COLO668 (cell line): ENCODE data around the gene LEFTY1.
A peak's percentile ranks its signal among the peaks of the same experiment; 100 is the strongest.

Experiments
- DNase-seq: peaks from one replicate; lab custom pipeline; 2025; ENCODE audit not compliant: unreplicated experiment; lab: John Stamatoyannopoulos, UW

The LEFTY1 gene

DNA sequence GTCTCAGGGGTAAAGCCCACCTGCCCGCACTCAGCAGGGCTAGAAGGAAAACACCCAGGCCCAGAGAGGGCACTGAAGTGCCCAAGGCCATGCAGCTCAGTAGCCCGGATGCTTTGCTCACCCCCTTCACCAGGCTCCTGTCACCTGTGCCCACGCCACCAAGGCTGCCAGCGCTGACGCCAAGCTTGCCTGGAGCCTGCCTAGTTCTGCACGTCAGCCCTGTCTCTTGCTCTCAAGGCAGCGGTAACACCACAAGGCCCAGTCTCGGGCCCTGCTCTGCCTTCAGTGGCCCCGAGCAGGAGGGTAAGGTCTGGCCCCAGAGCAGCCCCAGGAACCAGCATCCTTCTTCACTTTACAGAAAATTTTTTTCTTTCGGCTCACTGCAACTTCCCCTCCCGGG lies 14.5 kb downstream of the LEFTY1 start:
- no peak for DNase-seq

DNA sequence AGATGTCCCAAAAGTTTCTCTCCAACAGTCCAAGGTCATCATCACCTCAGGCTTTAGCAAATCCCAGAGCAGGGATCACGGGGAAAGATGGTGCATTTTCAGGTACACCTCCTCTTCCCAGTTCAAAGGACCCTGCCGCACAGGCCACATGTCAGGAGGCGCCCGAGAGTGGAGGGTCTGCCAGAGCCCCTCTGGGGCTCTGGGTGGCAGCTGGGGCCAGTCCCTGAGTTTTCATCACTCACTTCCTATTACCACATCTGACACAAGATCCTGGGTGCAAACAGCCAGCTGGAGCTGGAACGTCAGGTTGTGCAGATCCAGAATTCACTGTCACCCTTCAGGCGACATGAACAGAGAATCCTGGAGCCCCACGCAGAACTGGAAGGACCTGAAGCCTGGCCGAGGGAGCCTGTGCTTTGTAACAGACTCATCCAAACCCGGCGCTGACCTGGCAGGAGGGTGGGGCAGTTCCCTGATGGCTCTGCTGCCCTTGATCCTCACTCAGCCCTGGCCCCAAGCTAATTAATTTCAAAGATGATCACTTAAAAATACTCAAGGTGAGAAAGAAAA lies 15.6 kb downstream of the LEFTY1 start:
- no peak for DNase-seq

DNA sequence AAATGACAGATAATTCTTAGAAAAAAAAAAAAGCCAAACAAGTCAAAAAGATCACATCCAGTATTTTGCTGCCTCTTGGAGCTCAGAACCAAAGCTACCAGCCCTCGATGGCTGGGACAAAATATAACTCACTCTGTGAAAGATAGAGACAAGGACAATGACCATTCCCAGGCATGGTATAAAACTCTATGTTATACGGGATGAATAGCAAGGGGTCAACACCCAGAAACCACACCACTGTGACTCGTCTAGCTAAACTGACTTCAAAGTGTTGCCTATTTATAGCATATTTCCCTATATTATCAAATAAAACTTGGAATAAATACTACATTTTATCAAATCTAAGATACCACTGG lies 16.9 kb downstream of the LEFTY1 start:
- DNase-seq = no peak

DNA sequence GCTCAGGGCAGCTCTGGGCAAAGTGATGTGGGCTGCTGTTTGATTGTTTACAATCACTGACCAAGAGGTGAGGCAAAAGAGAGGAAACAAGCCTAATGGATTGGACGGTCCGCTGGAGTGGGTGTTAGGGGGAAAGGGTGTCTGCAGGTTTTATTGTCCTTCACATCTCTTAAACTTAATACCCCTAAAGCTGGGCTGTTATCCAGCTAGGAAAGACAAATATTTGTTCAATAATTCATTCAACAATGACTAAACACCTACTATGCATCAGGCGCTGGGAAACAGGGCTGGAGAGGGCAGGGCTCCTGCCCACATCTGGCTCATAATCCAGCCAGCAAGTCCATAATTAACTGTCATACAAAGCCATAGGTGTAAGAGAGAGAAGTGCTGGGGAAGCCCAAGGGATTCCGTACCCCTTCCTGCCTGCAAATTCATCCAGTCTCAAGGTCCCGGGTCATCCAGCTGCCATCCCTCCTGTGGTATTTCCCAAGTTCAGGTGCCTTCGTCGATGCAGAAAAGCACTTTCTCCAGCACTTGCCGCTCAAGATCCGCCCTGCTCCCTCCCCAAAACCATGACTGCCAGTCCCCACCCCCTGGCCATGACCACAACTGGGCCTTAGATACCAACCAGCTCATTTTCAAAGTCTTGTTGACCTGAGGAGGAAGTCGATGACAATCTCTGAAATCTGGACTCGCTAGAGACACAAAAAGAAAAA lies 17.4 kb downstream of the LEFTY1 start:
- peak; percentile 85 for DNase-seq

DNA sequence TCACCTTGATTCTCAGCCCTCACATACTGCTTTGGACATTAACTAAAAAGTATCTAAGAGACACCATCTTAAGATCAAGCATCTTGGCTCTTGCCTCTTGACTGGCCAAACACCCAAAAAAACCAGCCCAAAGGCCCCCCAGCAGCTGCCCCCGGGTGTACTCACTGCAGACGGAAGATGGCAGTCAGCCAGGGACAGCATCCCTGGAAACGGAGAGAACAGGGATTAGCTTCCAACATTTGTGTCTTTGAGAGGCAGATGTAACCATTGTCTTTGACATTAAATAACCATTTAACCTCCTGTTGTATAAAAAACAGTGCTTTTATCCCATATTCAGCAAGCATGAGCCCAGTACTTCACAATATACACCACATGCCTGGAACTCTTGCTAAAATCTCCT lies 18.0 kb downstream of the LEFTY1 start:
- peak; percentile 66 for DNase-seq

DNA sequence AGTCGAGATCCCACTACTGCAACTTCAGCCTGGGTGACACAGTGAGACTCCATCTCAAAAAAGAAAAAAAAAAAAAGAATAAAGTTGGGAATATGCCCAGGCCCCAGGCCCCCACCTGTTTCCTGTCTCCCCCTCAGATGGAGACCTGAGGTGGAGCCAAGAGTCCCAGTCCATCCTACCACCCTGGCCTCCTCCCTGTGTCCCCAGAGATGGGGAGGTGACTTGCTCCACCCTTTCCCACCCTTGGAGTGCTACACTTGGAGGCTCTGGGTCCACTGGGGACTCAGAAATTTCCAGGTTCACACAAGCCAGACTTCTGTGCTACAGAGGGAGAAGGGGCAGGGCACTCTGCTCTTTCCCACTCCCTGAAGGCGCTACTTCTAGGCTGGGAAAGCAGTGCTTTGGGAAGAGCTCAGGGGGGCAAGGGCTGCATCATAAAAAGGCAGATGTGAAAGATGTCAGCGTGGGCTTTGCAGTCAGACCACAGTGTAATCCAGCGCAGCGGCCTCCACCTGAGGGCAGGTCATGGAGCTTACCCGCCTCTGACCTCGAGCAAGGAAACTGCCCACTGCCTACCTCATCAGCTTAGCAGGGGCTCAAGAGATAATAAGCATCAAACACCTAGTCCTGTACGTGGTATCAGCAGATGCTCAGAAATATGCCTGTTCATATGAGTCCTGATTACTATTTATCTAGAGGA lies 20.2 kb downstream of the LEFTY1 start:
- no peak for DNase-seq

DNA sequence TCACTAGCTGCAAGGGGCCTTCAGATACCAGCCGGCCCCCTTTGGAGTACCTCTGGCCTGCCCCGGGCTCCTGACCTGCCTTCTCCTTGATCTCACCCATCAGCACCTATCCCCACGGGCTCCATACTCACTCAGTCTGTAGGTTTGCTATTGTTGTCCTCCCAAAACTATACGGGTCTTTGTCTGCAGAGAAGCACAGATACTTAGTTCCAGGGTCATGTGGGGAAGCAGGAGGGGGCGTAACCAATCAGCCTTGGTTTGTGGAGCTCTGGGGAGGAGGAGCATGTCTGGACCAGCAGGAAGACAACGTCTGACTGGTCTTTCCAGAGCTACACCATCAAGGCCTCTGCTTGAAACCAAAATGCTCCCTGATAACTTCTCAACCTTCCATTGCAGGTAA lies 22.0 kb downstream of the LEFTY1 start:
- DNase-seq = no peak

DNA sequence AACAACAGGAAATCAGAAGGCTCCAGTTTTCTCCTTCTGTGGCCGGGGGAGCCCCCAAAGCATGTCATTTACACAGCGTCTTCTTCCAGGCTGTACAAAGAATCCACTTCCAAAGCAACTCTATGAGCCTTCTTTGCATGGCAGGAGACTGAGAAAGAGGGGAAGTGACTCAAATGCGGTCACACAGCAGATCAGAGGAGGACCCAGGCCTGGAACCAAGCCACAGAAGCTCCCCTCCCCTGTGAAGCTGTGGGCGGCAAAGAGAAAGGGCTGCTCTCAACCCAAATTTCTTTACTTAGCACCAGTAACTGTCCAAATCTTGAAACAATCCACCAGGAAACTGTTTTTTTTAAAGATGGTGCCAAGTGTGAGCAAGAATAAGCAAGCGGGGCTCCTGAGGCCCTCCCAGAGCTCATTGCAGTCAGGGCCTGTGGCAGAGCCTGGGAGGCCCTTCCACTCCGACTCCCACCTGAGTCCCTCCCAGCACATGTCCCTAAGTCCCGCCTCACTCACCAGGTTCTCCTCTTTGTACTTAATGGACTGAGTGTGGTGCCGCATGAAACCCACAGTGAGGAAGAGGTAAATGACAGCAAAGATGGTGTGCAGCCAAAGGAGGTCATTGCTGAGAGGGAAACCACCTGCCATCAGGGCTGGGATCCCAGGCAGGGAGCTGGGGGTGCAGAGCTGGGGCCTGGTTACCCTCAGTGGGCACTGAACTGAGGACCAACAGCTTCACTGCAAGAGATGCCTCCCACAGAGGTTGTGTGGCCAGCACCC lies 22.7 kb downstream of the LEFTY1 start:
- no peak for DNase-seq

DNA sequence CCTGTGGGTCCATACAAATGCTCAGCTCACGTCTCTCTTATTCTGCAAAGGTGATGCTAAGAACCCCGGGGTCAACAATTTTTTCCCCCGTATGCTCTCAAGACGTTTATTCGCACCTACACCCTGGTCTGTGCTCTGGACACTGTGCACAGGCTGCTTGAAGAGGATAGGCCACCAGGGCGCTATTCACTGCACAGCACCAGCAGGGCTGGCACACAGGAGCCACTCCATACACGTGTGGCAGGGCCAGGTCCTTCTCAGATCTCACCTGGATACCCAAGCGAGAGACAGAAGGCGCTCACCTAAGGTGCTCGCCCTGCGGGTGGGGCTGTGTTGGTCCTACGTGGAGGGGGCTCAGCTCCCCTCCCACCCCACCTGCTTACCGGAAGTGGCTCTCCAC lies 23.4 kb downstream of the LEFTY1 start:
- DNase-seq = no peak

DNA sequence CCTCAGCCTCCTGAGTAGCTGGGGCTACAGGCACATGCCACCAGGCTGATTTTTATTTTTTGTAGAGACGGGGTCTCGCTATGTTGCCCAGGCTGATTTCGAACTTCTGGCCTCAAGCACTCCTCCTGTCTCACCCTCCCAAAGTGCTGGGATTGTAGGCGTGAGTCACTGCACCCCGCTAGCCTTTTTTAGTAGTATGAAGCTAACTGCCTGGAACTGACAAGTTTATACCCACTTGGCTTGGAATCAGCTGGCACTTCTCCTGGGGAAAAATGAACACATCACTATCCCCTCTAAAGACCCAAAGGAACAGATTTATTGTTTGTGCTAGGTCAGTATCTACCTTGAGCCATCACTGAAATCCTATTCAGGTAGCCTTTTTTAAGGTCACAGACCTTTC lies 25.8 kb downstream of the LEFTY1 start:
- DNase-seq = no peak

DNA sequence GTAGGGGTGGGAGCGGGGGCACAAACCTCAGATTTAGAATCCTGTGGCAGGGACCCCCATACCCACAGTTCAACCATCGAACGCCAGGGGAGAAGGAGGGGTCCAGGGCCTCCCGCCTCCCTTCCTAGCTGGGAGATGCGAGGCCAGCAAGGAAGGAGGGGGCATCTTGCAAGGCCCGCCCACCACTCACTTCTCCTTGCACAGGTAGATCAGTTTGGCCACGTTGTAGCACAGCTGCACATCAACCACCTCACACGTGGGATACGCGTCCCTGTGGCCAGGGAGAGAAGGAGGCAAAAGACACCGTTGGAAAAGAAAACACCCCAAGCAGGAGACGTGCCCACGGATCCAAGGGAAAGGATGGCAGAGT lies 26.4 kb downstream of the LEFTY1 start:
- DNase-seq = no peak

DNA sequence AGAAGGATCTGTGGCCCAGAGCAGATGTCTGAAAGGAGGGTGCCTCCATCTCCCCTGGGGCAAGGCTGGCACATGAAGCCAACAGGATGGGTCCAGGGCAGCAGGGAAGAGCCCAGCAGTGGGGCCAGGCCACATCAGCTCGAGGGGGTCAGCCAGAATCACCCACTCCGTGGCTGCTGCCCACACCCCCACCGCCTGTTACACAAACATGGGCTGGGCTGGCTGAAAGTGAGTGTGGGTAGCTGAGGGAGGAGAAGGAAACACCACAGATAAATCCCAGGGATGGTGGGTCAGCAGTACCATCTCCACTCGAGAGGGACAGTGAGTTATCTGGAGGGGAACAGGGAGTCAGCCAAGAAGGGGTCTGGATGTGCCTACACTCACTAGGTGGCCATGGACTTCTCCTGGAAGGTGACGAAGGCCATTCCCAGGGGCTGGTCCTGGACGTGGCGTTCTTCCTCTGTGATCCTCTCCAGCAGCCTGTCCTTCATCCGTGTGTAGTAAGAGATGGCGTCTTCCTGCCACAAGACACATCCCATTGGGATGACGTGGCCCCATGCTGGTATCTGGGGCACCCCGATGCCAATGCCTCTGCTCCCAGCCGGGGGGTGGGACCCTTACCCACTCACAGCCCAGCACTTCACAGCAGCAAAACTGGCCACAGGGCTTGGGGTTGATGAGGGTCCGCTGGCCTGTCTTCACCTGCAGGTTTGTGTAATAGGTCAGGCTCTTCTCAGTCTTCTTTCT lies 26.9 kb downstream of the LEFTY1 start:
- DNase-seq = no peak

DNA sequence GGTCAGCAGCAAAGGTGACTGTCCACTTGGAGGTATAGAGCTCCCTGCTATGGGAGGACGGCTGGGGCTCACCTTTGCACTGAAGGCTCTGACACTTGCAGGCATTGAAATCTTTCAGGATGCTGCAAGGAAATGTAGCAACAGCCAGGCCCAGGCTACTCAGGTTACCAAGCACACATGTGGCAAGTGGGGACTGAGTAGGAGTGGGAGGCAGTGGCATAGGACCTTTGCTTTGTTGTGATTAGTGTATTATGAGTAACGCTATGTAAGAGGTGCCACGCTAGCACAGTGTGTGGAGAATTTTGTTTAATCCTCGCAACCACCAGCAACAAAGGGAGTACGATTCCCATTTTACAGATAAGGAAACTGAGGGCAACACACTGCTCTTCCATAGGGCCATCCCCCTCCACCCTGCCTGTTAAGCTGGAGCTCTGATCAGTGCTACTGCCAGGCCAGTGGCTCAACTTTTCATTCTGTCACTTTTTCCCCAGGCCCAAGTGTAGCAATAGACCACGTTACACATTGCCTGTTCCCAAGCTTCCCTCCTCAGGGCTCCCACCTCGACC lies 28.0 kb downstream of the LEFTY1 start:
- DNase-seq = no peak

DNA sequence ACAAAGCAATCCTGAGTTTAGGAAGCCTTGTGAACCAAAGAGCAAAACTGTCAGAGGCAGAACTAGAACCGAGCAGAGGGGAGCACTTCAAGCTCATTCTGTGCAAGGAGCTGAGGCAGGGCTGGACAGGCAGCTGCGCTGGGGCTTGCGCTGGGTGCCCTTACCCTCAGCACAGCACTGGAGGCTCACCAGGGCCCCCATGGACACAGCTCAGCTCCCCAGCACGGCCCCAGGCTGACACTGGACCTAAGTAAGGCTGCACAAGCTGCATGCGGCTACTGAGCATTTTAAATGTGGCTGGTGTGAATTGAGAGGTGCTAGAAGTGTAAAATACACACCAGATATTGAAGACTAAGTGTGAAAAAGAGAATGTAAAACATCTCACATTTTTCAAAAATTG lies 28.8 kb downstream of the LEFTY1 start:
- DNase-seq = no peak

DNA sequence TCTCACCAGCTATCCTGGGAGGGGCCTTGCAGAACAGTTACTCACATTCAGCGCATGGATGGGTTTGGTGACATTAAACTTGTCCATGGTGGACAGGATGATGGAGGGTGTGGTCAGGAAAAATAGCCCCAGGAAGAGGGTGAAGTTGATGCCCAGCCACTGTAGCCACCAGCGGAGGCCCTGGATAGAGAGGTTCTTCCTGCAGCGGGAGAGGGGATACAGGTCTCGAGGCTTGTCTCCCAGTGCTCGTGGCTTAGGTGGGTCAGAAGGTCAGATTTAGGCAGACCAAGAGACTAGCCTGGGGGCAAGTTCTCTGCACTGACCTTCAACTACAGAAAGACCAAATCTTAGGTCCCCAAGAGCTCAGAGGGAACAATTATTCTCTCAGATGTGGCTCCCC lies 29.8 kb downstream of the LEFTY1 start:
- DNase-seq = no peak

DNA sequence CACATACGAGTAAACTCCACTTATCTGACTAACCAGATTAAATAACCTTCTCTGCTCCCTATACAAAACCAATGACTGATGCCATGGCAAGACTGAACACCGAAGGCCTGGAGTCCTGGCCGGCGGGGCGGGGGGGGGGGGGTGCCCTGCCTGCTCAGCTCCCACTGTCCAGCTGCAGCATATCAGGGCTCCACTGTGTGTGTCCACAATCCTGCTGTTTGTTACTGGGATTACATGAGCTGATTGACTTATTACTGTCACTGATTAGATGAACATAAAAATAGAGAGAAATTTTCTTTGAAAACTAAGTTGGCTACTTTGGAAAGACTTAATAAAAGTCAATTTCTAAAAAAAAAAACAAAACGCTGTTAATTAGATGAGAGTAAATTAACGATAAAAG lies 31.7 kb downstream of the LEFTY1 start:
- no peak for DNase-seq

DNA sequence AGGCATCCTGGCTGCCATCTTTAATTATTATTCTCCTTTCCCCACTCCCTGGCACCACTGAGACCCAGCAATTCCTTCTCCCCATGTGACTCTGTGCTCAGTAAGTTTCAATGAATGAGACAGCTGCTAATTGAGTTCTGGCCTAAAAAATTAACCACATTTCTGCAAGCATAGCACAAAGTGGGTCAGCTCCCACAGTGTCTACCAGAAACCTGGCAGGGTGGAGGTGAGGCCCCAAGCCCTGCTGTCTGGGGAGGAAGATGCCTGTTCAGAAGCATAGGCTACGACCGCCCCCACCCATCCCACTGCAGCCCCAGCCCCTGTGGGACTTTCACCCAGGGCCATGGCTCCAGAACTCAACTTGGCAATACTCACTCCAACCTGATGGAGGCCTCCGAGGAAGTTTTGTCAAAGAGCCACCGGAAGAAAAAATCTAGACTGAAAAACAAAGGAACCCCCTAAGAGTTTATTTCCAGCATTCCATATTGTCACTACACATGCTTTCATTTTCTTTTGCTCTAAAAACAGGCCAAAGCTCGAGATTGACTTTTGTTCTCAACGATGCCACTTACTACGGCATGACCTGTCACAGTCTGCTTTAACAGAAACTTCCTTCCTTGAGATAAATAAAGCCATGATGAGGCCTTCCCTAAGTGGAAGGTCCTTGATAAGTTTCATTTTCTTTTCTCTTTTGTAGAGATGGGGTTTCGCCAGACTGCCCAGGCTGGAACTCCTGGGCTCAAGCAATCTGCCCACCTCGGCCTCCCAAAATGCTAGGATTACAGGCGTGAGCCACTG lies 33.2 kb downstream of the LEFTY1 start:
- DNase-seq = no peak

DNA sequence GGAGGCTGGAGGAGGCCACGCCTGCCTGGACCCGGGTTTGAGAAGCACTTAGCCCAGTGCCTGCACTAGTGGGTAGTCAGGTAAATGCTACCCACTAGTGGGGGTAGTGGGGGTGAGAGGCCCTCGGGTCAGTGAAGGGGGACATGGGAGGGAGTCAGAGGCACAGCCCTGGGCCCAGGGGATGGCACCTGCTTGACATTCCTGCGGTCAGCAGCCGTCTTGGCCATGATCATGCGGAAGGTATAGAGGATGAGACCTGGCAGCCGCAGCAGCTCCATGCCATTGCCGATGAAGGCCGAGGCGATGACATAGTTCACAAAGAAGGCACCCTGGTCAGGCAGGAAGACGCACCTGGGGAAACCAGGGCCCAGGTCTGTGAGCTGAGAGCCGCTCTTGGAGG lies 35.5 kb downstream of the LEFTY1 start:
- DNase-seq = no peak

DNA sequence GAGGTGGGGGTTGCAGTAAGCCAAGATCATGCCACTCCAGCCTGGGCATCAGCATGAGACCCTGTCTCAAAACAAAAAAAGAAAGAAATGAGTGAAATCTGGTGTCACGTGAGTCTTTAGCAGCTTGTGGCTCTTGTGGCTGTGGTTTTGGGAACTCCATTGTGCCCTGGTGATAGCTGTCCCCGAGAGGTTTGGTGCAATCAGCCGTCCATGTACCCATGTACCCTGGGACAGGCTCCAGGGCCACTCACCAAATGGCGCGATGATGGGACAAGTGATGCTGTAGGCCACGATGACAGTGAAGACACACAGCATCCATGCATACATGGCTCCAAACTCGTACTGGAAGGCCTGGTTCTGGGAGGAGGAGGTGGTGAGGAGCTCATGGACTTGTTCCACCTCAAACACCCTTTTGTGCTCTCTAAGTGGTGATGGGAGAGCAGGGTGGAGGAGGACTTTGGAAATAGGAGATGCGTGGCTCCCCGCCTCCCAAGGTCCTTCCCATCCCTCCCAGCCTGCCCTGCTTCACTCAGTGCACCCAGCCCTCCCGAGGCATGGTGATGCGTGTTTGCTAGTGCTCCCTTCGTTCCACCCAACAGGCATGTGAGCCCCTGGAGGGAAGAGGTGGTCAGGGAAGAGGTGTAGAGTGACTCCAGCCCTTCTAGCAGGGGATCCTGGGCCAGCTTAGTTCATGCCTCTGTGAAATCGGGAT lies 36.4 kb downstream of the LEFTY1 start:
- DNase-seq = no peak

DNA sequence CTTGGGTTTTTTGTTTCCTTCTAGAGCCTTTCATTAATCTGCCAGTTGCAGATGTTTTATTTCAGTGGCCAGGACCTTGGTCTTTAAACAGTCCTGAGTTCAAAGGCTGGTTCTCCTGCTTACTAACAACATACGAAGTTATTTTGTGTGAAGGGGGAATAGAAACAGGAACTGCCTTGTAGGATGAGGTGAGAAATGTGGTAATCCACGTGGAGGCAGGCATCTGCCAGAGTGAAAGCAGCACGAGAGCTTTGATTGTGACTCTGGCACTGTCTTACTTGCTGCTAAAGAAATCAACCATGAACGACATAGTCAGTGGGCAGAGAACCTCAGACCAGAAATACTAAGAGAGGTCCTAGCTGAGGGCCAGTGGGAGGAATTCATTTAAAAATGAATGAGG lies 37.1 kb downstream of the LEFTY1 start:
- DNase-seq = no peak
